HS-5 (cell line): ENCODE results near the gene RAB11FIP5.
"Not testable (repeated sequence)": the region's sequence is repeated elsewhere in the genome, so short reads cannot be mapped to it uniquely, and the experiment has no call there.

ENCODE experiments used
- DNase-seq: peaks from one replicate; pipeline ENCODE4 v3.0.0-alpha.2; 2012; ENCODE audit warnings: low read depth

RAB11FIP5 gene

GRCh38 chr2:73069041-73069854 is 43.5 kb downstream of the RAB11FIP5 start:
- no peak for DNase-seq

- no peak for DNase-seq
Observed at GRCh38 chr2:73068147-73068546, 44.6 kb downstream of the RAB11FIP5 start.

- DNase-seq: no peak
Observed at GRCh38 chr2:73067043-73067442, 45.7 kb downstream of the RAB11FIP5 start.

- DNase-seq: not testable (repeated sequence)
Observed at GRCh38 chr2:73065070-73065469, 47.7 kb downstream of the RAB11FIP5 start.

GRCh38 chr2:73063909-73064875 is 48.6 kb downstream of the RAB11FIP5 start:
- peak; percentile 71 for DNase-seq

- no peak for DNase-seq
Observed at GRCh38 chr2:73063472-73063871, 49.3 kb downstream of the RAB11FIP5 start.

- no peak for DNase-seq
Observed at GRCh38 chr2:73059106-73059505, 53.6 kb downstream of the RAB11FIP5 start.

GRCh38 chr2:73054980-73055379 is 57.8 kb downstream of the RAB11FIP5 start:
- DNase-seq: no peak

- no peak for DNase-seq
Observed at GRCh38 chr2:73053316-73054114, 59.2 kb downstream of the RAB11FIP5 start.

- no peak for DNase-seq
Observed at GRCh38 chr2:73050121-73050545, 62.6 kb downstream of the RAB11FIP5 start.

GRCh38 chr2:73043929-73044832 is 68.6 kb downstream of the RAB11FIP5 start:
- DNase-seq: no peak

- DNase-seq: no peak
Observed at GRCh38 chr2:73043276-73043675, 69.5 kb downstream of the RAB11FIP5 start.

- no peak for DNase-seq
Observed at GRCh38 chr2:73037947-73038585, 74.7 kb downstream of the RAB11FIP5 start.

GRCh38 chr2:73036766-73037165 is 76.0 kb downstream of the RAB11FIP5 start:
- no peak for DNase-seq

GRCh38 chr2:73035899-73036711 is 76.6 kb downstream of the RAB11FIP5 start:
- DNase-seq: no peak

- DNase-seq: no peak
Observed at GRCh38 chr2:73034661-73035375, 77.9 kb downstream of the RAB11FIP5 start.

- no peak for DNase-seq
Observed at GRCh38 chr2:73033766-73034381, 78.9 kb downstream of the RAB11FIP5 start.

- no peak for DNase-seq
Observed at GRCh38 chr2:73033142-73033765, 79.5 kb downstream of the RAB11FIP5 start.
